Stomach (tissue), 9 donors: ENCODE results near the gene PRPF19. TPM values are rescaled to one million over a fixed set of nuclear protein-coding genes. Genes with fewer than 3 reads are reported as not detected.

Source experiments
- DNase-seq, 2 donors: peaks; one replicate each; pipeline versions ENCODE4 v3.0.0 to v3.0.0-alpha.2; 2013 to 2019
- H3K27ac ChIP-seq, 5 donors: fragments of 200-600 bp in 4 of 5; sonication (generic) in 4 of 5; one replicate each; pipeline ENCODE4 v1.5.1; 2013 to 2019; ENCODE audit warnings: mild to moderate bottlenecking in 1 of 5, moderate library complexity in 1 of 5
- H3K27me3 ChIP-seq, 3 donors: fragments of 200-600 bp; sonication (generic); one replicate each; pipeline ENCODE4 v1.5.1; 2017 to 2019; ENCODE audit warnings: mixed run types in 1 of 3
- H3K36me3 ChIP-seq, 4 donors: fragments of 200-600 bp; sonication (generic); 1 replicate in 3 of 4; 2 replicates in 1 of 4; pipeline ENCODE4 v1.5.1; 2016 to 2019
- H3K4me1 ChIP-seq, 4 donors: fragments of 200-600 bp; sonication (generic); one replicate each; pipeline ENCODE4 v1.5.1; 2016 to 2019
- H3K4me3 ChIP-seq, 4 donors: fragments of 200-600 bp; sonication (generic) in 3 of 4; one replicate each; pipeline ENCODE4 v1.5.1; 2016 to 2019; ENCODE audit warnings: mild to moderate bottlenecking in 1 of 4
- H3K9me3 ChIP-seq, 4 donors: fragments of 200-600 bp; sonication (generic); one replicate each; pipeline ENCODE4 v1.5.1; 2016 to 2019
- CTCF ChIP-seq, 7 experiments: fragments of 450-650 bp in 4 of 7; fragments of 200-600 bp in 3 of 7; sonication (generic) in 3 of 7; IDR thresholded peaks; one replicate each; pipeline ENCODE4 v1.5.1; 2016 to 2019; ENCODE audit warnings: antibody characterized with exemption in 7 of 7, control low read depth in 2 of 7, mild to moderate bottlenecking in 1 of 7
- EP300 ChIP-seq: sonication (generic); formaldehyde crosslinking; IDR thresholded peaks from one replicate; pipeline ENCODE4 v1.6.1; 2017; ENCODE audit warnings: antibody characterized with exemption
- POLR2A ChIP-seq, 4 donors: fragments of 450-650 bp; IDR thresholded peaks; one replicate each; pipeline ENCODE4 v1.6.1; 2016; ENCODE audit warnings: antibody characterized with exemption in 4 of 4, control low read depth in 2 of 4, mild to moderate bottlenecking in 1 of 4, moderate library complexity in 1 of 4
- POLR2AphosphoS5 ChIP-seq, 3 donors: sonication (generic); formaldehyde crosslinking; IDR thresholded peaks; one replicate each; pipeline ENCODE4 v1.6.1; 2016; ENCODE audit warnings: antibody characterized with exemption in 3 of 3
- WGBS, 5 donors: extraction: QIAGEN DNeasy Blood & Tissue Kit in 3 of 5; methylation state at CpG; one replicate each; pipeline versions ENCODE4 v1.1.5 to v1.1.7; 2013 to 2018; 5-methylcytosine and 5-hydroxymethylcytosine counted together
- intact Hi-C: fragments of 100-400 bp; cut with DNase I; formaldehyde crosslinking; loops from one replicate; pipeline ENCODE4 v1.15.1; 2023; ENCODE audit warnings: low total_unique reads
- polyA plus RNA-seq, 3 donors: library from polyadenylated mRNA; stranded (reverse); fragments of 200-250 nt; gene quantifications; one replicate each; pipeline ENCODE4 v1.2.3, GENCODE V29; 2013
- total RNA-seq, 5 donors: library from RNA; depleted of rRNA; stranded (reverse); fragments of >200 nt; gene quantifications; one replicate each; pipeline versions ENCODE4 v1.1.0 to v1.2.3, GENCODE V29; 2014 to 2016
- donor health status: healthy with polysubstance abuse.
- donor health status: Bipolar disorder and iron deficiency.
- donor health status: healthy.

PRPF19 gene
- total and polyA plus RNA-seq, 8 donors = 3.5 to 86.1 (median 50.3) TPM

GRCh38 chr11:60919956-60920355, 13.6 kb upstream of the PRPF19 start:
- Histone ChIP-seq H3K9me3 (no peaks in the 10 kb centered on the region), H3K27ac (no peak overlapping the region), H3K36me3 (peaks cover 33 to 43% (median 40%) of the 10 kb centered on the region in 4 donors), H3K4me1 (peaks cover 34 to 80% (median 73%) of the 10 kb centered on the region in 4 donors), H3K27me3 (peaks cover 0 to 17% (median 12%) of the 10 kb centered on the region in 3 donors), H3K4me3 (no peak overlapping the region)
- intact Hi-C loops = loop anchor here (5.0 kb wide), 1 partner anchor 202 kb away; no protein-coding TSS in a partner anchor
- no peak for DNase-seq
- TF ChIP-seq EP300 (no peak), POLR2A (IDR thresholded peaks at IDR 0.05) (no peak)
- whole genome bisulfite sequencing, 5 donors = 34 to 49% (median 47%) methylated on average over 2 of the region's 2 CpGs

GRCh38 chr11:60919320-60919719, 12.9 kb upstream of the PRPF19 start:
- no peak for DNase-seq
- Histone ChIP-seq H3K27me3 (peaks cover 0 to 11% (median 6%) of the 10 kb centered on the region in 3 donors), H3K27ac (no peak overlapping the region), H3K4me3 (no peak overlapping the region), H3K4me1 (peaks cover 28 to 80% (median 73%) of the 10 kb centered on the region in 4 donors), H3K36me3 (peaks cover 33 to 43% (median 40%) of the 10 kb centered on the region in 4 donors), H3K9me3 (no peaks in the 10 kb centered on the region)
- WGBS, 5 donors = 83 to 92% (median 90%) methylated on average over 1 of the region's 1 CpG
- TF ChIP-seq EP300 = no peak
- TF ChIP-seq POLR2AphosphoS5 (IDR thresholded peaks at IDR 0.05) = no peak
- no peak for TF ChIP-seq POLR2A (IDR thresholded peaks at IDR 0.05)
- no peak for TF ChIP-seq CTCF (IDR thresholded peaks at IDR 0.05)
- intact Hi-C loops = no loop called here

GRCh38 chr11:60918939-60919265, 12.5 kb upstream of the PRPF19 start:
- Histone ChIP-seq H3K36me3 (peaks cover 33 to 43% (median 40%) of the 10 kb centered on the region in 4 donors), H3K4me1 (peaks cover 24 to 77% (median 71%) of the 10 kb centered on the region in 4 donors), H3K9me3 (no peaks in the 10 kb centered on the region), H3K4me3 (no peak overlapping the region), H3K27me3 (peaks cover 0 to 7% (median 1%) of the 10 kb centered on the region in 3 donors), H3K27ac (no peak overlapping the region)
- TF ChIP-seq POLR2A (IDR thresholded peaks at IDR 0.05) (no peak), POLR2AphosphoS5 (IDR thresholded peaks at IDR 0.05) (no peak), EP300 (no peak), CTCF (IDR thresholded peaks at IDR 0.05) (no peak)
- WGBS, 5 donors = 38 to 66% (median 51%) methylated on average over 2 of the region's 2 CpGs
- intact Hi-C loops = no loop called here
- DNase-seq = no peak

GRCh38 chr11:60918251-60918938, 12.0 kb upstream of the PRPF19 start:
- no peak overlapping the region for H3K4me3 ChIP-seq

More at GRCh38 chr11:60918251-60918938, 12.0 kb upstream of the PRPF19 start:
- Histone ChIP-seq H3K9me3 (no peaks in the 10 kb centered on the region), H3K27ac (no peak overlapping the region), H3K4me1 (peaks cover 20 to 74% (median 68%) of the 10 kb centered on the region in 4 donors), H3K36me3 (peaks cover 33 to 40% (median 39%) of the 10 kb centered on the region in 4 donors), H3K27me3 (peaks cover 0 to 2% (median 0%) of the 10 kb centered on the region in 3 donors)
- intact Hi-C loops = no loop called here
- no peak for DNase-seq
- TF ChIP-seq POLR2A (IDR thresholded peaks at IDR 0.05) (no peak), EP300 (no peak), CTCF (IDR thresholded peaks at IDR 0.05) (no peak), POLR2AphosphoS5 (IDR thresholded peaks at IDR 0.05) (no peak)
- 81 to 88% (median 82%) methylated on average over 4 of the region's 4 CpGs for WGBS, 5 donors
